Activated B cell treated with CpG ODN at 0.5 μM for 24 hours (primary cell): ENCODE results near the gene PRKCE. TPM values are rescaled to one million over a fixed set of nuclear protein-coding genes. Genes with fewer than 3 reads are reported as not detected.

Source experiments
- ATAC-seq: fragments of 200-7000 bp; cut with Tn5 transposase; one replicate; pipeline ENCODE4 v1.10.0; 2021; ENCODE audit warnings: low read depth, mild to moderate bottlenecking, moderate library complexity
- CTCF ChIA-PET: fragments of 350-600 bp; sonication (Branson Sonifier 250); formaldehyde crosslinking; loops from one replicate; lab custom pipeline; 2021; ENCODE audit warnings: antibody characterized with exemption; lab: Charles Lee
- POLR2A ChIA-PET: fragments of 350-600 bp; sonication (Branson Sonifier 250); formaldehyde crosslinking; loops from one replicate; lab custom pipeline; 2021; ENCODE audit warnings: antibody characterized with exemption; lab: Charles Lee
- DNase-seq: peaks from one replicate; pipeline ENCODE4 v3.0.0; 2022
- H3K27ac Mint-ChIP-seq: one replicate; pipeline ENCODE4 v1.8.0; 2020; ENCODE audit warnings: mixed read lengths
- H3K27me3 Mint-ChIP-seq: one replicate; pipeline ENCODE4 v1.8.0; 2021; ENCODE audit warnings: mixed read lengths
- H3K36me3 Mint-ChIP-seq: one replicate; pipeline ENCODE4 v1.8.0; 2021; ENCODE audit warnings: low read depth, mixed read lengths
- H3K4me1 Mint-ChIP-seq: one replicate; pipeline ENCODE4 v1.8.0; 2021; ENCODE audit warnings: mixed read lengths
- H3K4me3 Mint-ChIP-seq: one replicate; pipeline ENCODE4 v1.8.0; 2020; ENCODE audit warnings: mild to moderate bottlenecking, mixed read lengths
- H3K9me3 Mint-ChIP-seq: one replicate; pipeline ENCODE4 v1.8.0; 2020; ENCODE audit warnings: mixed read lengths
- intact Hi-C: fragments of 100-400 bp; cut with micrococcal nuclease; formaldehyde crosslinking; loops from one replicate; pipeline ENCODE4 v1.15.1; 2024
- total RNA-seq: library from RNA; stranded (reverse); gene quantifications from 2 replicates; pipeline ENCODE4 v1.2.3, GENCODE V29; 2022
- TF ChIP-seq, protein P1 (sequence below): fragments of 200-600 bp; IDR thresholded peaks from one replicate; pipeline ENCODE4 v1.8.0; 2022; ENCODE audit warnings: antibody characterized with exemption, mild to moderate bottlenecking

Gene PRKCE
- total RNA-seq, 1 donor from 2014 or later, result 53.8 TPM

DNA sequence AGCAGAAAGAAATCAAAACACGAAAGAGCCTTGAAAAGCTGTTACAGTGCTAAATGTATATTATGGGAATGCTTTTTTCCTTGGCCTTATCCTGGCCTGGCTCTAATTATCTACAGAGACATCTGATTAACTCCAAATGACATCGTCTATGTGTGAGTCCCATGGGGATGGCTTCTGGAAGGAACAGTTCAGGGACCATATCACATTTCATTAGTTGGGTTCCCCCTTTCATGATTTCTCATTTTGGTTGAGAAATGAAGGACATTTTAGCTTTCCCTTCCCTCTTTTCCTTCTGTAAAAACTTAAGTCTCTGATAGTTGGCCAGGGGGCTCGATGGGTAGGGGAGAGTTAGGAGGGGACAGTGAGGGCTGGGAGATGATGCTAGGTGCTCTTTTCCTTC, 116.7 kb downstream of the PRKCE start:
- Mint-ChIP-seq H3K9me3 (no peaks in the 10 kb centered on the region), H3K27ac (no peak overlapping the region), H3K27me3 (no peaks in the 10 kb centered on the region), H3K4me1 (peaks cover 76% of the 10 kb centered on the region), H3K4me3 (no peak overlapping the region), H3K36me3 (no peaks in the 10 kb centered on the region)
- CTCF ChIA-PET, result no interaction called here
- intact Hi-C loops, result no loop called here
- POLR2A ChIA-PET, result no interaction called here
- TF ChIP-seq, protein P1, sequence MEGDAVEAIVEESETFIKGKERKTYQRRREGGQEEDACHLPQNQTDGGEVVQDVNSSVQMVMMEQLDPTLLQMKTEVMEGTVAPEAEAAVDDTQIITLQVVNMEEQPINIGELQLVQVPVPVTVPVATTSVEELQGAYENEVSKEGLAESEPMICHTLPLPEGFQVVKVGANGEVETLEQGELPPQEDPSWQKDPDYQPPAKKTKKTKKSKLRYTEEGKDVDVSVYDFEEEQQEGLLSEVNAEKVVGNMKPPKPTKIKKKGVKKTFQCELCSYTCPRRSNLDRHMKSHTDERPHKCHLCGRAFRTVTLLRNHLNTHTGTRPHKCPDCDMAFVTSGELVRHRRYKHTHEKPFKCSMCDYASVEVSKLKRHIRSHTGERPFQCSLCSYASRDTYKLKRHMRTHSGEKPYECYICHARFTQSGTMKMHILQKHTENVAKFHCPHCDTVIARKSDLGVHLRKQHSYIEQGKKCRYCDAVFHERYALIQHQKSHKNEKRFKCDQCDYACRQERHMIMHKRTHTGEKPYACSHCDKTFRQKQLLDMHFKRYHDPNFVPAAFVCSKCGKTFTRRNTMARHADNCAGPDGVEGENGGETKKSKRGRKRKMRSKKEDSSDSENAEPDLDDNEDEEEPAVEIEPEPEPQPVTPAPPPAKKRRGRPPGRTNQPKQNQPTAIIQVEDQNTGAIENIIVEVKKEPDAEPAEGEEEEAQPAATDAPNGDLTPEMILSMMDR, result no peak
- DNase-seq, result no peak
- no peak for ATAC-seq

DNA sequence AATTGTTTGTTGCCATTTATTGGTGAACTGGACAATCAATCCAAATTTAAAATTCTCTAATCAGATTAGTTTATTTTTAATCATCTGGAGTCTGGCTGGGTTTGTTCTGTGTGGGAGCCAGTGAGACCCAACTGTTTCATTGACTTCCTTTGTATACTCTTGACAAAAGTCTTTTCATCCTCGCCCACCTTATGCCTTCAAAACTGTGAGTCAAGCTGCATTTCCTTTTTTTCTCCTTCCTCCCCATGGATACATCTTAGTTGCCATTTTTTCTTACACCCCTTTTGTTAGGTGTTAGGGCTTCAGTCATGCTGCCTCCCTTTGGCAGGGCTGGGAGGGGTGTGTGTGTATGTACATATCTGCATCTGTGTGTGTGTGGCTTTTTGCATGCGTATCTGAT, 117.6 kb downstream of the PRKCE start:
- intact Hi-C loops, result no loop called here
- no peaks in the 10 kb centered on the region for H3K36me3 Mint-ChIP-seq
- no peaks in the 10 kb centered on the region for H3K9me3 Mint-ChIP-seq
- DNase-seq (no peak), ATAC-seq (no peak)
- ChIA-PET POLR2A (no interaction called here), CTCF (no interaction called here)
- peaks cover 71% of the 10 kb centered on the region for H3K4me1 Mint-ChIP-seq
- H3K4me3 Mint-ChIP-seq, result no peak overlapping the region
- H3K27ac Mint-ChIP-seq, result no peak overlapping the region
- no peaks in the 10 kb centered on the region for H3K27me3 Mint-ChIP-seq
- TF ChIP-seq, protein P1, result no peak

DNA sequence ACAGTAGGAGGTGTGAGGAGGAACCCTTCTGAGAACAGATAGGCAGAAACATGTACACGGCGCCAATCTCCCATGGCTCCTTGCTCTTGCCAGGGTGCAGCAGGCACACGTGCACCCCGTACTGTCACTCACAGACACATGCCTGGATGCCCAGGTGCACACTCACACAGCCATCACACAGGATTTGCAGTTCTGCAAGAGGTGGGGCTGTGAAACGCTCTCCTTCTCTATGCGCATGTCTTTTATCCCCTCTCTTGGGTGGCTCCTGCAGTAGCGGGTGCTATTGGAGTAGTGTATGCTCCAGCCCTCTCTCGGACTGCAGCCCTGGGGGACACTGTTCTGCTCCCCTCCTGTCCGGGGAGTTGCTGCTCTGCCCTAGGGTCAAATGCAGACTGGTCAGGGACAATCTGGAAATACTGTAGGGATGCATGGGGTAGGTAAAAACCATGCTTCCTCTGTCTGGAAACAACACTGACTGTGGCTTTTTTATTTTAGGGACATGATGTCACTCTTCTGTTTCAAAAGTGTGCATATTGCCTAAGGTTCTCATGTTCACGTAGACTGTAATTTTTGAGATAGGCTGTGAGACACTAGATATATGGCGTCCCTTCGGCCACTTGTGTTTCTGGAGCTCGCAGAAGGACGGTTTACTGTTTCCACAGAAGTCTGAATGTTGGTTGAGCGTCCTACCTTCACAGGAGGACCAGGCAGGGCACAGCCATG, 118.5 kb downstream of the PRKCE start:
- Mint-ChIP-seq H3K9me3 (no peaks in the 10 kb centered on the region), H3K4me3 (no peak overlapping the region), H3K36me3 (no peaks in the 10 kb centered on the region), H3K27ac (no peak overlapping the region), H3K4me1 (peaks cover 72% of the 10 kb centered on the region), H3K27me3 (no peaks in the 10 kb centered on the region)
- ChIA-PET POLR2A (no interaction called here), CTCF (interaction anchor here (0.6 kb wide), 1 partner anchor 66 kb away, joined by 3 read pairs; no protein-coding TSS in a partner anchor)
- no peak for ATAC-seq
- intact Hi-C loops, result no loop called here
- TF ChIP-seq, protein P1, result no peak
- no peak for DNase-seq

DNA sequence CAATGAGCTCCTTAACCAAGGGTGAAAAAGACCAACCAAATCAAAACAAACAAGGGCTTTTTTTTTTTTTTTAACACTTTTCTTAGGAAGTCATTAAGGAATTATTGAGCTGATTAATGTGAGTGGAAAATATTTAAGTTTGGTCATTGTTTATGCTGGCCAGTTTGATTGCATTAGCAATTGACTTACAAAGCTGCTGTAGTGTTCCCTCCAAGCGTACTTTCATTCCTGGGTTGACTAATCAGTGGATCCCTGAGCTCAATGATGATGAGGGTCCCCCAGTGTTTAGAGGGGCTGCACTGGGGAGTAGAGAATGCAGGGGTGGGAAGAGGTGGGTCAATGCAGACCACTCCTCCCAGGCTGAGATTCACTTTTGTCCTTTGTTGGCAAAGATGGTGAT, 119.3 kb downstream of the PRKCE start:
- intact Hi-C loops, result no loop called here
- Mint-ChIP-seq H3K36me3 (no peaks in the 10 kb centered on the region), H3K9me3 (no peaks in the 10 kb centered on the region), H3K4me3 (no peak overlapping the region), H3K27ac (no peak overlapping the region), H3K4me1 (peaks cover 72% of the 10 kb centered on the region), H3K27me3 (no peaks in the 10 kb centered on the region)
- ATAC-seq (no peak), DNase-seq (no peak)
- POLR2A ChIA-PET, result no interaction called here
- CTCF ChIA-PET, result interaction anchor here (0.6 kb wide), 1 partner anchor 65 kb away, joined by 3 read pairs; no protein-coding TSS in a partner anchor
- TF ChIP-seq, protein P1, result no peak

DNA sequence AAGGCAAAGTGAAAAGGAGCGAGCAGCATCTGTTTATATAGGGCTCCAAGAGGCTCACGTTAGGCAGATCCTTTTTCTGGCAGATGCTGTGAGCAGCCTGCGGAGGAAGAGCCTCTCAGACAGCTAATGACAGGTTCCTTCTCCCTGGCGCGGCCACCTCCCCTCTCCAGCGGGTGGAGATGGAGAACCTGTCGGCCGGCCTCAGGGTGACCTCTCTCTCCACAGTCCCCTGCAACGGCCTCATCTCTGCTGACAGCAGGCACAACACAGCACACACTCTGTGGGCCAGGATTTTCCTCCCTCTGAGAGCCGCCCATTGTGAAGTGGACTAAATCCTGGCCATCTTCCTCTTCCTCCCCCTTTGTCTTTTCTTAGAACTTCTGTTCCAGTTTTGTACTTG, 119.8 kb downstream of the PRKCE start:
- TF ChIP-seq, protein P1, result no peak
- ChIA-PET CTCF (no interaction called here), POLR2A (interaction anchor here (0.6 kb wide), 1 partner anchor 41 kb away, joined by 4 read pairs; no protein-coding TSS in a partner anchor)
- H3K36me3 Mint-ChIP-seq, result no peaks in the 10 kb centered on the region
- no peak for DNase-seq
- H3K27me3 Mint-ChIP-seq, result no peaks in the 10 kb centered on the region
- intact Hi-C loops, result no loop called here
- peaks cover 72% of the 10 kb centered on the region for H3K4me1 Mint-ChIP-seq
- no peak overlapping the region for H3K4me3 Mint-ChIP-seq
- peak overlapping the region; percentile 37 for H3K27ac Mint-ChIP-seq
- H3K9me3 Mint-ChIP-seq, result no peaks in the 10 kb centered on the region
- no peak for ATAC-seq
